UCSD-AML1 (cell line): ENCODE measurements around the gene ZBTB16.
A peak's percentile ranks its signal among the peaks of the same experiment; 100 is the strongest.

ENCODE experiments used
- DNase-seq: peaks from one replicate; lab custom pipeline; 2025; ENCODE audit not compliant: unreplicated experiment; lab: John Stamatoyannopoulos, UW

Gene ZBTB16

DNA sequence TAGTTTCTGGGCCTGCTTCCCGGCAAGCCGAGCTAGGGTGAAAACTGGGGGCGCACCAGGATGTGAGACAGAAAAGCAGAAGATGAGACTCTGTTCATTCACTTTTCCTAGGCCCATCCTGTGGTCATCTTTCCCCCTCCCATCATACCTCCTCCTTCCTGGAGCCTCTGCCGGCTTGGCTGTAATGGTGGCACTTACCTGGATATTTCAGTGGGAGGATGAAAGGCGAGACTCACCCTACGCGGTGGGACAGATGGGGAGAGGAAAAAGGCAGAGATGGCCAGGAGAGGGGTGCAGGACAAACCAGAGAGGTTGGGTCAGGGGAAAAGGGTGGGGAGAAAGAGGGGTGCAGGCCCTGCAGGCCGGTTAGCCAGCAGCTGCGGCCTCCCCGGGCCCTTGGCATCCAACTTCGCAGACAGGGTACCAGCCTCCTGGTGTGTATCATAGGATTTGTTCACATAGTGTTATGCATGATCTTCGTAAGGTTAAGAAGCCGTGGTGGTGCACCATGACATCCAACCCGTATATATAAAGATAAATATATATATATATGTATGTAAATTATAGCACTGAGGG is 195.1 kb downstream of the ZBTB16 start:
- DNase-seq = no peak

- DNase-seq = no peak
Observed at GRCh38 chr11:114255289-114255688, 195.8 kb downstream of the ZBTB16 start.

DNA sequence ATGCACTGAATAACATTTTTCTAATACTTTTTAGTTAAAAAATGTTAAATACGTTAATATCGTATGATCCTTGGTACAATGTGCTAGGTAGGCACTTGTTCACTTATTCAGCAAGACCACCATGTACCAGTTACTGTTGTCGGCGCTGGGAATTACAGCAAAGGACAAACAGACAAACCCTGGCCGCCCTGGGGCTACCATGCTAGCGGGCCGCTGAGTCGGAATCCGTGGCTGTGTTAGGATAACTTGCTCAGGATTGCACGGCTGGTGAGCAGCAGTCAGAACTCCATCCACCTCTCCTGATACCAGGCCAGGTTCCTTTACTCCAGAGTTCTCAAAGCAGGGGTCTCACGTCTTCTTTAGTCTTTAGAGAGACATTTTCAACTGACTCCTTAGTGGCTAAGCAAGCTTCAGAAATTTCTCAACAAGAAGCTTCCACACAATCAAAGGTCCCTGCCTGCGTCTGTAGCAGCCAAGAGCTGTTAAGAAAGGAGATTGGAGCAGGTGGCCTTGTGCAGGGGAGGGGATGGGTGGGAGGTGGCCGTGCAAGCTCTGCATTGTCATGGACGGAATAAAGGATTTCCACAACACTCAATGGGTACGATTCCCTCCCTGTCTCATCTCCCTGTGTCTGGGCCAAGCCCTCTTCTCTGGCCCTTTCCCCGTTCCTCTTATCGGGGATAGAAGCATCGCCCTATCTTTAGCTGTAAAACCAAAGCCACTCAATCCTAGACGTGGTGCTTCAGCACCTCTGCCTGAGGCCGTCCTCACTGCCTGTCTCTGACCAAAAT is 196.9 kb downstream of the ZBTB16 start:
- DNase-seq = no peak

DNA sequence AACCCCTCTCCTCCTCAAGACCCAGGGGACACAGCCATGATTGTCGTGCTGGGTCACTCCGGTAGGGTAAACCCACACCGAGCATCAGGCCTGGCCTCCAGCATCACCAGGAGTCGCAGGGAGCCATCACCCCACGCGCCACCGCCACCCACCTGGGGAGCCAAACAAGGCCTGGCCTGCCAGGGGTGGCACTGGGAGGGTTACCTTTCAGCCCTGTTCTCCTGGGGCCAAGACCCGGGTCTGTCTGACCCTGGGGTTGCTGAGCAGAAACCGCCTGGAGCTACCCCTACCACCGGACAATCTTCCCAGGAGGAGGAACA is 197.4 kb downstream of the ZBTB16 start:
- DNase-seq = no peak

GRCh38 chr11:114257621-114258558 is 198.4 kb downstream of the ZBTB16 start:
- DNase-seq = peak; percentile 49

GRCh38 chr11:114258696-114259095 is 199.2 kb downstream of the ZBTB16 start:
- peak; percentile 50 for DNase-seq

GRCh38 chr11:114259124-114259526 is 199.6 kb downstream of the ZBTB16 start:
- no peak for DNase-seq

DNA sequence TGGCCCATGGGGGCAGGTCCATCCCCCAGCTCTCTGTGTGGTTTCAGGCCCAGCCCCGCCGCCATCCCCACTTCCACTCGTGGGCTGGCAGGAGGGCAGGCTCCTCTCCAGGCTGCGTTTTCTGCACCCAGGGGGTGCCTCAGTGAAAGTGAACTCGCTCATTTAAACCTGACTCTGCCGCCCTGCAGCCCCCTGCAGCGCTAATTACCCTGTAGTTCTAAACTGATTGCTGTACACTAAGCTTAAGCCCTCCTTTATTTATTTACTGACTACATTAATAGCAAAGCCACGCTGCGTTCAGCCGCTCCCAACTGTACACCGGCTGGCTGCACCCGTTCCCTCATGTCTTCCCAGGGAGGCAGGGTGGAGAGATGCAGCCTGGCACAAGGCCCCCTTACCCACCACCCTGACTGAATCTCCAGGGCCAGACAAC is 200.1 kb downstream of the ZBTB16 start:
- DNase-seq = no peak

- no peak for DNase-seq
Observed at GRCh38 chr11:114260077-114260476, 200.6 kb downstream of the ZBTB16 start.

- no peak for DNase-seq
Observed at GRCh38 chr11:114260483-114260882, 201.0 kb downstream of the ZBTB16 start.

DNA sequence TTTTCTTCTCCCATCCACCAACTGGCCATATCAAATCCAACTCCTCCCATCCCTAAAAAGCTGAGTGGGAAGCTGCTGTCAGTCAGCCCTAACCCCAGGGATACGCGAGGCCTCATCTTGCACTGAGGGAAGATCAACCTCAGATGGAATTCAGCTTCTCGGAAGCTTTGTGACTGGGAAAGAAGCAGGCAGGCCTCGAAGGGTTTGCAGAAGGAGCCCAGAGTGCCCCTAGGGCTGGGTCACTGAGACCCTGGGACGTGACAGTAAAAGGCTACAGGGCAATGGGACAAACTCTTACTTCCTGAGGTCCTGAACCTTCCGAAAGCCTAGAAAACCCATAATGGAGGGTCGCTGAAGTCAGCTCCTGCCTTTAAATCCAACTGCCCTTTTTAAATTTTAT is 202.3 kb downstream of the ZBTB16 start:
- no peak for DNase-seq

DNA sequence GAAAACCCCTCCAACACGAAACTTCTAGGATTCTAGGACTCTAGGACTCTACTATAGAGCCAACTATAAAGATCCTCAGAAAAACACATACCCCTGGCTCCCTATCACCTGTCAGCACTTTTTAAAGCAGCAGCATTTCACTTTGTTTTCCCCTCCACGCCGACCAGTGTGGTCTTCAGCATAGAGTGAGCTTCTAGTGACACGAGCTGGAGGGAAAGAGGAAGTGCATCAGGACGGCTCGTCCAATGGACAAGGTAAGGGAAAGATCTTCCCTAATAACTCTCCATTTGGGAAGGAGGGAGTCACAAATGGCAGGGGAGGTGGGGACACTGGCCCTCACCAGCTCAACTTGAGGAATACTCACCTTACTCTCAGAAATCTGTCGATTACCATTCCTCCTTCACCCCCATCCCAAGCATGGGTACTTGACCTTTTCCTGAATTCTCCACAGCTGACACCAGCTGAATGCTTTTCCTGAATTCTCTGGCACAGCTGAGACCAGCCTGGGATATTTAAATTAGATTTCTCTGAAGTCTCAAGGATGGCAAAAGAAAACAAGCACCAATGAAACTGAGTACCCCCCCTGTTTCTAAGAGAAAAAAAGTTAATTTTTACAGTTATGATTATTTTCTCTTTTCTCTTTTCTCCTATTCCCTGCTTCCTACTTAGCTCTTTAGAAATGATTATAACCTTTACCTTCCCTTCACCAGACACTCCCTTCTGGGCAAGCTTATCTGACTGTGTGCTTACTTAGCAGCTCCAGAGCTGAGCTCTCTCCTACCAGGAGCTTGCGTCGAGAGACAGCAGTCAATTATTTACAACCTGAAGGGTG is 203.4 kb downstream of the ZBTB16 start:
- peak; percentile 26 for DNase-seq

- DNase-seq = no peak
Observed at GRCh38 chr11:114263513-114264170, 204.1 kb downstream of the ZBTB16 start.

DNA sequence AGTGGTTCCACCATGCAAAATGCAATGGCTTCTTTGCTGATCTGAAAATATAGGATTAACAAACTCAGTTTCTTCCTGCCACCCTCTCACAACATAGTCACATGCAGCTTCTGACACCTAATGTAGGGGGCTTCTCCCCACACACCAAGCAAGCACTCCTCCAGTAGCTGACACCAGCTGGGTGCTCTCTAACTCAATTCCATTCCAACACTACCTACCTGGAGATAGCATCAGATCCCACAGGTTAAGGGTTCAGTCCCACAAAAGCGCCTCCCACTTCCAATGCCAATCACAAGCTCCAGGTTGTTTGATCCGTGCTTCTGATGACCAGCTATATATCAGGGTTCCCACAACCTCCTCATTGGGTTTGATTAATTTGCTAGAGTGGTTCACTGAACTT is 204.9 kb downstream of the ZBTB16 start:
- DNase-seq = no peak

DNA sequence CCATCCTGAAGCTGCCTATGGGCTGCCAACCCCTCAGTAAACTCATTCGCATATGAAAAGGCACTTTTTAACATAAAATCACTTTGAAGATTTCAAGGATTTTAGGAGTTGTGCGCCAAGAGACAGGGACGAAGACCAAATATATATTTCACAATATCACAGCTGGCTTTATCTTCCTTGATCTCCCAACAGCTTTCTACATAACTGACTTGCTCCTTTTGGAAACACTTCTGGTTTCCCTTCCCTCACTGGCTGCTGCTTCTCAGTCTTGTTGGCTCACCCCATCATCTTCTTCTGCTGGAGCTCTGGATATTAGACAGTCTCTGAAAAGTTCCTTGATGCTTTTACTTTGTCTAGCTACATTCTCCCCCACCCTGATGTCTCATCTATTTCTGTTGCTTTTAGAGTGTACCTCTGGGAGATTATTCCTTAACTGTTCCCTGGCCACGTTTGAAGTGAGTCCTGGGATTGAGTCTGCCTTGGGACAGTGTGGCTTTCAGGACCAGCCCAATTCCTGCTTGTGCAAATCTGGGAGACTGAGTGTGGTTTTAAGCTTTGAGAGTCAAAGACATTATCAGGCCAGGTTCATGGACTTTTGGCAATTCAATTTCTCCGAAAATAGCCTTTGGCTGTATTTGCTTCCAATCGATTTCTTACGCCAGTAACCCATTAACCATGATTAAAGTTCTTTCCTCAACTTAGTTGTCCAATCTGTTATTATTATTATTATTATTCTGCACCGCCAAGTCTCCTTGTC is 205.8 kb downstream of the ZBTB16 start:
- DNase-seq = no peak

GRCh38 chr11:114269498-114269897 is 210.0 kb downstream of the ZBTB16 start:
- DNase-seq = no peak

- DNase-seq = no peak
Observed at GRCh38 chr11:114270531-114271270, 211.2 kb downstream of the ZBTB16 start.

GRCh38 chr11:114271316-114271715 is 211.8 kb downstream of the ZBTB16 start:
- DNase-seq = no peak

DNA sequence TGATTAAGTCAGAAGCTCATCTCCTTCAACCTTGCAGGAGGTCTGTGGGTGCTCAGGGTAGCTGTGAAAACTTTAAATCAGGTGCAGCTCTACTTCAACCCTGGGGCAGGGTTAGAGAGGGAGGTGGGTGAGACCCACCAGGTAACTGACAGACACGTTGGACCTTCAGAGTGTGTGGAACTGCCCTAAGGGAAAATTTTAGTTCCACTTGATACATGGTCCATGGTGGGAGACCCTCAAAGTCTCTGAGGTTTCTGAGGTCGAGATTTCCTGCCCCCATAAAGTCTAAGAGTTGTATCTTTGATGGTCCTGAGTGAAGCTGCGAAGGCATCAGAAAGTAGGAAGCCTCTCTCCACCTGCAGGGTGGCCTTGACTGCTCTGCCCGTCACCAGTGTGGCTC is 212.8 kb downstream of the ZBTB16 start:
- no peak for DNase-seq
